Endometrial microvascular endothelial cells (primary cell): Measurements from ENCODE around the gene LPXN. TPM values are rescaled to one million over a fixed set of nuclear protein-coding genes. Genes with fewer than 3 reads are reported as not detected.

Experiments used
- in situ Hi-C: cut with HindIII; loops from 2 replicates; pipeline ENCODE4 v1.10.0; 2017; ENCODE audit warnings: low sequenced_read_pairs, low pct_unique_long_range_greater_than_20kb; ENCODE audit errors: inconsistent ontology term
- total RNA-seq: library from RNA; depleted of rRNA; stranded (reverse); fragments of >200 nt; gene quantifications from one replicate; pipeline ENCODE4 v1.2.3, GENCODE V29; 2015; ENCODE audit errors: inconsistent ontology term

Gene LPXN
- total RNA-seq: 38.0 TPM

DNA sequence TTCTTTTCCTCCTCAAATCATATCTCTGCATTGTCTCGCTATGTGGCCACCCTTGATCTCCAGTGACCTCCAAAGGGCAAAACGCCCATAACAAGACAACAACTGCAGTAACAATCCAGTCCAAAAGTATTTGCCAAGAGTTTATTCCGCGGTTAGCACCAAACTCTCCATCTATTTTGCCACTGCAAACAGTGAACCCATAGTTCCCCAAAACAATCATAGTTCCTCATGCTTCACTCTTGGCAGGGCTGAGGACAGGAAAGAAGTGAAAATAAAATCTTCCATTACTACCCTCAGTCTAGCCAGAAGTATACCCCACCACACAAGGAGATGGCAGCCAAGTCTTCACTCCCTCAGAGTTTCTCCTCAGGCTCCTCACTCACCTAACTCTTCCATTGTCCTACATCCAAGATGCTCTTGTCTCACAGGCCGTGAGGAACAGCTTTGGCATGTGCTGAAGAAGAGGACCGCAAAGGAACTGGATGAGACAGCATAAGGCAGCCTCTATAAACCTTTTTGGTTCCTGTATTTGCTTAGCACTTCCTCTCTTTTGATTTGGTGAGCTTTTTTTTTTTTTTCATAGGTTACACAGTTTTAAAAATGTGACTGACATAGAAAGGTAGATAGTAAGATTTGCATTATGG, at the start of gene LPXN:
LPXN (minus strand) TSS at position 480 of the 644 bp plus-strand sequence; CDS start at position 396, 84 bp downstream.
- in situ Hi-C loops: no loop called here

DNA sequence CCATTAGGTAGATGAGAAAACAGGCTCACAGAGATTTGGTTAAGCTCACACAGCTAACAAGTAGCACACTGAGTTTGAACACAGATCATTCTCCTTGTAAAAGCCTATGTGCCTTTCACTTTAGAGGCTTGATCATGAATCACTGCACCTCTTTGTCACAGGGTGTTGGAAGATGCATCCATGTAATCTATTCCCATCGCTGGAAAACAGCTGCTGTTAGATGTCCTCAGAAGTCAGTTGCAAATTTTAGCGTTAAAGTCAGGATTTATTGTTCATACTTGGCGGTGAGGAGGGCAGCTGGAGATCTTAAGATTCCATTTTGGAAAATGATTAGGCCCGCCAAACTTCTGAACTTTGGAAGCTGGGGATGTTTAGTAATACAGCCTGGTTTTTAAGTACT, 49.4 kb upstream of the LPXN start:
- in situ Hi-C loops: no loop called here

DNA sequence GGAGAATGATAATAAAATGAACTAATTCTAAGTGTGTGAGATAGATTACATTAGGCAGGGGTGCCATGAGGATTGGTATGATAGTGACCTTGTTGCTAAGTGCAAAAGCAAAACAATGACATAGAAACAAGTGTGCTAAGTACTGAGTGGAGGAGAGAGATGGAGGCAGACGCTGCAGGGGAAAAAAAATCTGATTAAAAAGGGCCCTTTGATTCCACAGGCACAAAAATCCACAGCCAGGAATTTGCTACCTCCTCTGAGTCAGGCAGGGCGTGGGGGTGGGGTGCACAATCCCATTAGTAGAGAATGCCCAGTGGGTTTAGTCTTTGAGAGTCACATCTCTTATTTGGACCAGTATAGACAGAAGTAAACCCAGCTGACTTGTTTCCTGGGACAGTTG, 46.7 kb upstream of the LPXN start, which contains the start of gene CNTF:
CNTF (plus strand) TSS at position 322 of the 400 bp plus-strand sequence. CDS start 88 bp downstream, outside the sequence.
- in situ Hi-C loops: no loop called here

DNA sequence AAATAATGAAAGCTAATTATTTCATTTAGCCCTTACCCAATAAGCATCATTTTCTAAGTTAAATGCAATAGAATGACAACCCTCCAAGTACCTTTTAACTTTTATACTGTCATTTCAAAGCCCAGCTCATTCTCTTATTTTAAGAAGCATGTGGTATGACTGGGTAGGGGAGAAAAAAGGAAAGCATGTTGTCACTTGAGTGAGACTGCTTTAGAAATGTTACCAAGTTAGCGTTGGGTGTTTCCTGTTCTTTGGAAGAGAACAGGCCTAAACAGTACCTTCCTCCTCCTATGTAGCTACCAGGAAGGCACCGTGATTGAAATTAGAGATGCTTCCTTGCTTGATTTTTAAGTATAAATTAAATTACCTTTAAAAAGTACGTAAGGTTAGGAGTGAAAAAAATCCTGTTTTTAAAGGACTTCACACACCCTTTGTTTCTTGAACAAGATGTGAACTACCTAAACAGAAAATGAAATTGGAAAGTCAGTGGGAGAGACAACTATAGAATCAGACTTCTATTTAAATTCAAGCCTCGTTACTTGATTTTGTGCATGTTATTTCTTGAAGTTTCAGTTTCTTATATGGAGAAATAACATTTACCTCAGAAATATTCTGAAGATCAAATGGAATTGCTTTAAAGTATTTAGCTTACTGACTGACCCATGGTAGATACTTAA, 46.1 kb upstream of the LPXN start:
- in situ Hi-C loops: no loop called here

DNA sequence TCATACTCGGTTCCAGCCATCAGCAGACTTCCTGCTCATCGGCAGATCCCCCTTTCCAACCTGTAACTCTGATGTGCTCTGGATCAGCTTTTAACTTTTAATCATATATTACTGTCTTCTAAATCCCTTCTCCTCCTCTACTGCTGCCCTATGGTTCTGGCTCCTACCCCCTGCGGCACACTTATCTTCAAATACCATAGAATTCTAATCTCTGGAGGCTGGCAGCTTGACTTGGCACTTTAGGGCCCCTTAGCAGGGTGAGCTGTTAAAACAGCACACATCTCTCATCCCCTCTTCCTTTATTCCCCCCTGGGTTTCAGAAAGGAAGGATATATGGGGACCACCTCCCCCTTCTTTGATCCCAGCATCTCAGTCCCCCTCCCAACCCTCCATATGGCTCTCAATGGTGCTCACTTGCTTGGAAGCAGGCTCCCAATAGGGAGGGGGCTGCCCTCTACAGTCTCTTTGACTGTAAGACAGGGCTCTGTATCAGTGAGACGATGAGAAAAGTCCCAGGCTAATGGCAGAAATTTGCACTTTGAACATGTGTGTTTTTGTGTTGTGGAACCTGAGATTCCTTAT, 42.4 kb upstream of the LPXN start:
- in situ Hi-C loops: no loop called here

DNA sequence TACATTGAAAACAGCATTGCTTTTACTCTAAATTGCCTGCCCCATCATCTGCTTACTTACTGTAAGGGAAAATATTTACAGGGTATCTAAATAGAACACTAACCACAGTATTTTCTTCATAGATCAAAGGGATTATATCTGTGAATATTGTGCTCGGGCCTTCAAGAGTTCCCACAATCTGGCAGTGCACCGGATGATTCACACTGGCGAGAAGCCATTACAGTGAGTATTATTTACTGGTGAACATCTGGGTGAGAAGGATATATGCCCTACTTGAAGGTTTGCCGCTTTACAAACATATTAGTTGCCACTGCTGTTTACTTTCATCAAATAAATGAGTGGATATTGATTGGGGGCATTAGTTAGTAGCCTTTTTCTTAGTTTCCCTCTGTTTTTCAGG, 40.9 kb upstream of the LPXN start:
- in situ Hi-C loops: no loop called here

DNA sequence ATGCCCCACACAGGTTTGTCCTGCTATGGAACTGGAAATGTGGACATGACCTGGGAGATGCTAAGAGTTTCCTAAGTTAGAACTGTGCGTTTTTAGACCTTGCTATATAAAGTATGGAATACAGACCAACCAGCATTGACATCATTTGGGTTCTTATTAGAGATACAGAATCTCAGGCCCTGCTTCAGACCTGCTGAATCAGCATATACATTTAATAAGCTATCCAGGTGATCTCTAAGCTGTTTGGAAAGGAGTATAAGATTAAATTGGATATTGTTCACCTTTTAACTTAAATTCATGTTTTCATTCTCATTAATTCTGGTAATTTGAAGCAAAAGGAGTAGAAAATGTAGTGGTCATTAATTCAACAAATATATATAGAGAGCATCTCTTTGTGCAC, 39.9 kb upstream of the LPXN start:
- in situ Hi-C loops: no loop called here

DNA sequence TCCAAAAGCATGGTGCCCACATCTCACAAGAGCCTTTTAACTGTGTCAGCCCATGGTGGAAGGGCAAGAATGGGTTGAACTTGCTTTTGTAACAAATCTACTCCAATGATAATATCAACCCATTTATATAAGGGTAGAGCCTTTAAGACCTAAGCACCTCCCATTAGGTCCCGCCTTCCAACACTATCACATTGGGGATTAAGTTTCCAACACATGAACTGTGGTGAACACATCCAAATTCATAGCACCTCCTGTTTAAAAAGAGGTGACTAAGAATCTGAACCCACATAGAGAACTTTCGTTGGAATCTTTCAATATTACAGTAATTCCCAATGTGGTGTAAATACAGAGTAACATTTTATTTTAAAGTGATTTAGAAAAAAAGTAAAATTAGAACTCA, 37.6 kb upstream of the LPXN start:
- in situ Hi-C loops: no loop called here

DNA sequence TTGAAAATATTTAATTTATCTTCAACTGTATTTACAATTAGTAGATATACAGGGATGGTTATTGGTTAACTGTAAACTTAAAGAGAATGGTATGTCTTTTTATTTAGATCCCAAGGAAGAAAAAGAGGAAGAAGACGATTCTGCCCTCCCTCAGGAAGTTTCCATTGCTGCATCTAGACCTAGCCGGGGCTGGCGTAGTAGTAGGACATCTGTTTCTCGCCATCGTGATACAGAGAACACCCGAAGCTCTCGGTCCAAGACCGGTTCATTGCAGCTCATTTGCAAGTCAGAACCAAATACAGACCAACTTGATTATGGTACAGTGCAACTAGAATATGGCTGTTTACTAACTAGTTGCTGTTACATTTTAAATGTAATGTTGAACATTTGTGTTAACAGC, 34.1 kb upstream of the LPXN start:
- in situ Hi-C loops: no loop called here

DNA sequence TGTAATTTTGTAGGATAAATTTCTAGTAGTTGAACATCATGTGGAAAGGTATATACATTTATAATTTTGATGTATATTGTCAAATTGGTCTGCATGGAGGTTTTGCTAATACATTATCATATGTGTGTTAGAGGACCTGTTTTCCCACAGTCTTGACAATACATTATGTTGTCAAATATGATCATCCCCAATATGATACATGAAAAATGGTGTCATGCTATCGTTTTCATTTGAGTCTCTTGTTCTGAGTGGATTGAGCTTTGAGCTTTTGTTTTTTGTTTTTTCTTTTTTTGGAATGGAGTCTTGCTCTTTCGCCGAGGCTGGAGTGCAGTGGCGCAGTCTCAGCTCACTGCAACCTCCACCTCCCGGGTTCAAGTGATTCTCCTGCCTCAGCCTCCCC, 32.7 kb upstream of the LPXN start:
- in situ Hi-C loops: no loop called here

DNA sequence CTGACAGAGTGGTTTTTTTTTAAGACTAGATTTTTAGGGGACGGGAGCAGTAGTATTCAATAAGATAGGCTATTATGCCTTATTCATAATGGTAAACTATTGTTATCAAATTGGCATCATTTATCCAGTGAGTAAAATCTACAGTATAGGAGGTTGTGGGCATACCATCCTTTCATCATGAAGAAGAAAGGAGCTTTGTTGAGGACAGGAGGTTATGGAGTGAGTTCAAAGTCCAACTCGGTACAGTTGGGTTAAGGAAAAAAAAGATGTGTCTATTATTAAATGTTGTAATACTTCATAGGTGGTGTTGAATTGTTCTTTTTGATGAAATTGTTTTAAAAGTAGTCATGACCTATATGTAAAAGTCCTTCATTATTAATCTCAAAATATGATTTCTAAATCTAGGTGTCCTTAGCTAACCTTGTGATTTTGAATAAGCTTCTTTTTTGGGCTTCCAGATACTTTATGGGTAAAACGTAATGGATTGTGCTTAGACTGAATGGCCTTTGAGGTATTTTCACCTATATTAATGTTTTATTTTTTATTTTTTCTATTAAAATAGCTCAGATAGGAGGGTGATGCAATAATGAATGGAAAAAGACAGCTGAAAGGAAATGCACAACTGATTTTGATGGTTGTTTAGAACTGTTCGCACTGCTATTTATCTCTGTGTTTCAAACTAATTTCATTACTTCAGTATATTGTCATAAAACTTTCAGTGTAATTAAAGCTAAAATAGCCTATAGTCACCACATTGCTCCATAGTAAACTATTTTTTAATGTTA, 31.5 kb upstream of the LPXN start:
- in situ Hi-C loops: no loop called here

DNA sequence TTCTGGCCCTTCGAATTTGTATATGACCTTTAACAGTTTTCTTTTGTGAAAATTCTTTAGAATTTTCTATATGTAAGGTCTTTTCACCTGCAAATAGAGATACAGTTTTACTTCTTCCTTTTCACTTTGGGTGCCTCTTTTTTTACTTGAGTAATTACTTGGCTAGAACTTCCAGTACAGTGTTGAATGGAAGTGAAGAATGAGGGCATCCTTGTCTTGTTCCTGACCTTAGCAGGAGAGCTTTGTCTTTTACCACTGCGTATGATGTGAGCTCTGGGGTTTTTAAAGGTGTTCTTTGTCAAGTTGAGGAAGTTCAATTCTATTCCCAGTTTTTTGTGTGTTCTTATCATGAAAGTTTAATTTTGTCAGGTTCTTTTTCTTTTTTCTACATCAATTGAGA, 24.9 kb upstream of the LPXN start:
- in situ Hi-C loops: no loop called here

DNA sequence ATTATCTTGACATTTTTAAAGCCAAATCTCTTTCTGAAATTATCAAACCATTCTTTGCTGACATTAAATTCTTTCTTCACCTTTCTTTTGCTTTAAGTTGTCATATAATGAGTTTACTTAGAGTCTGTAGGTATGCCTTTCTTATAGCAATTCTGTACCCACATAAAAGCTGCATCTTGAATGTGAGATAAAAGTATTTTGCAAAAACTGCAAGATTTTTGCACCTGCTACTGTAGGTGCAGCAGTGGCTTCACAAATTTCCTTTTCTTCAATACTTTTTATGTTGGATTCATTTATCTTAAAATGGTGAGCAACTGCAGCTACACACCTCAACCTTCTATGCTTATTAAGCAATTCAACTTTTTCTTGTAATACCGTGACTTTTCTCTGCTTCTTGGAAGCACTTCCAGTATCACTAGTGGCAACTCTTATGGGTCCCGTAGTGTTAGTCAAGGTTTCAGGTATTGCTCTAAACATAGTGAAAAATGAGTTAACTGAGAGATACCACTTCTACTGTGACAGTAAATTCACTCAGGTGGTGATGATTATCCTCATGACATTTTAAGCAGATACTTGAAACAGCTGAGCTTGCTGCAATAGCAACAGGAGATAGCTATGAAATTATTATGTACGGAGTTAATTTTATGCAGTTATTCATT, 22.0 kb upstream of the LPXN start:
- in situ Hi-C loops: no loop called here

DNA sequence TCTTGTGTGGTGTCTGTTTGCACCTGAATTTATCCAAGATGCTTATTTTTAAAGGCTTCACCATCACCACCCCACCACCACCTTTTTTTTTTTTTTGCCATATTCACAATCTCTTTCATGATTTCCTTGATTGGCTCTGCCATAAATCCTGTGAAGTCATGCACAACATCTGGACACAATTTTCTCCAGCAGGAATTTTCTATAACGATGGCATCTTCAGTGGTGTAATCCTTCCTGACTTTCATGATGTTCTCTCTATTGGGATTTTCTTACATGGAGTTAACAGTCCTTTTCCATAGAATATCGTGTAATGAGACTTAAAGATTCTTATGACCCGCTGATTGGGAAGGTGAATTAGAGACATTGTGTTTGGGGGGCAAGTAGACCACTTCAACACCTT, 21.0 kb upstream of the LPXN start:
- in situ Hi-C loops: no loop called here

DNA sequence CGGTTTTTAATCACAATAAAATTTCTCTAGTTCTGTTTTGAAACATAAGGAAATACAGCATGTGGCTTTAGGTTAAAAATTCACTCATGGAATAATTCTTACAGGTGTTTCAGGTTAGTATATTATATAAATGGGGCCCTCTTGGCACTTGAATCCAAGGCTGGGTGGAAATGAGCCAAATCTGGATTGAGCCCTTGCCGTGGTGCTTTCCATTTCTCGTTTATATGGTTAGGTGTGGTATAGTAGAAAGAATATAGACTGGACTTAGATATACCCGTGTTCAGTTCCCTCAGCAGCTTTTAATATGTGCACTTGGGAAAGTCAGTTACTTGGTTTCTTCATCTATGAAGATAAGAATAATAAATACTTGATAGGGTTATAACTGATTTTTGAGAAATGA, 19.2 kb upstream of the LPXN start:
- in situ Hi-C loops: no loop called here

DNA sequence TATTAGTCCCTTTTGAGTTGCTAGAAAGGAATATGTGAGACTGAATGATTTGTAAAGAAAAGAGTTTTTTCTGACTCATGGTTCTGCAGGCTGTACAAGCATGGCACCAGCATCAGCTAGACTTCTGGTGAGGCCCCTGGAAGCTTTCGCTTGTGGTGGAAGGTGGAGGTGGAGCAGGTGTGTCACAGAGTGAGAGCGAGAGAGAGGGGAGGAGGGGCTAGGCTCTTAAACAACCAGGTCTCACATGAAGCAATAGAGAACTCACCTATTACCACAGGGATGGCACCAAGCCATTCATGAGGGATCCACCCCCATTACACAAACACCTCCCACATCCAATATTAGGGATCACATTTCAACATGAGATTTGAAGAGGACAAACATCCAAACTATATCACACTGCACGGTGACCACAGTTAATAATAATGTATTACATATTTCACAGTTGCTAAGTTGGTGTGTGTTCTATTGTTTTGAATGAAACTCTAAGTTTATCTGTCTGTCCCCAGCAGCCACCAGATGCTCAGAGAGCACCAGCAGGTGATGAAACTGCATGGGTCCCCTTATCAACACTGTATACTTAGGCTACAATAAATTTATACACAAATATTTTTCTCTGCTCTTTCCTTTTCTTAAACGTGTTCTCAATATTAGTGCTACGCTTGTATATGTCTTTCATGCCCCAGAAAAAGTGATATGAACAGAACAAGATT, 17.3 kb upstream of the LPXN start:
- in situ Hi-C loops: no loop called here

DNA sequence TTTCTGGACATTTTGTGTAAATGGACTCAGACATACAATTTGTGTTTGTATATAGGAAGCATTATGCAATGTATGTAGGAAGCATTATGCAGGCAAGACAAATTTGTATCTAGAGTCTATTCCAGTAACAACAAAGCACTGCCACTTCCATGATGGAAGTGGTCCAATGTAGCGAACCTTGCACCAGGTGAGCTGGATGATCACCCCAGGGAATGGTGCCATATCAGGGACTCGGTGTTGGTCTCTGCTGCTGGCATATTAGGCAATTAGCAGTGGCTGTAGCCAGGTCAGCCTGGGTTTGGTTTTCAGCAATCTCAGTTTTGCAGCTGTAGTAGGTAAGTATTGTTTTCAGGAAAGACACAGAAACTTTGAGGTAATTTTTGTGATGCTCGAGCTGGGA, 16.0 kb upstream of the LPXN start:
- in situ Hi-C loops: no loop called here

DNA sequence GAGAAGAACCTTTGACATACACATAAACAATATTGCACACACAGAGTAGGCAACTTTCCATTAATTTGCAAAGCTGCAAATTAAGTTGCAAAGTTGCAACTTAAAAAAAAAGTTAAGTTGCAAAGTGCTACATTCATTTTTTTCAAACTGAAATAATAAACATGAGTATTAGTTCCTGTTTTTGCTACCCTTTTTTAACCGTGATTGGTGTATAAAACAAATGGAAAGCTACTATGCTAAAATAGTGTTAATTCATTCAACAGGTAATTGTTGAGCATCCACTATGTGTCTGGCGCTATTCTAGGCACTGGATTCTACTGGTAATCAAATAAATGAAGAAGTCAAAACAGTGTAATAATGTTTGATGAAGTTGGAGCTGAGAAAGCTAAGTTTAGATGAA, 11.3 kb upstream of the LPXN start:
- in situ Hi-C loops: no loop called here

DNA sequence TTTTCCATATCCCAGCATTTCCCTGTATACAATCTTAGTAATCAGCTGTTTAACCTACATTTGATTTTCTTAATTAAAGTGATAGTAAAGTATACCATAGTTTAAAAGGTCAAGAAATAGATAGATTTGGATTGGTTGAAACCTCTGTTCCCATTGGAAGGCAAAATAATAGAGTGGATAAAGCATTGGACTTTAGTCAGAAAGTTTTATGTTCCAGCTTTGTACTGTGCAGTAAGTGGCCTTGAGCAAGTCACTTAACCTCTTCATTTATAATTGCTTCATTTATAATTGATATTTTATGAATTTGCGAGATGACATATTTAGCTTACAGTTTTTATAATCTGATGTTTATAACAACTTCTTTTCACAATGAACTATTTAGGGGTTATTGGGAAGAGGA, 6.8 kb upstream of the LPXN start:
- in situ Hi-C loops: no loop called here
